Epithelial cell of esophagus (primary cell): Measurements from ENCODE around the gene SLC6A16.
"Not testable (repeated sequence)": the region's sequence is repeated elsewhere in the genome, so short reads cannot be mapped to it uniquely, and the experiment has no call there.

ENCODE experiments used
- DNase-seq: peaks from one replicate; pipeline ENCODE4 v3.0.0; 2010; ENCODE audit warnings: low read depth
- H3K4me3 ChIP-seq: 2 replicates; pipeline ENCODE4 v1.5.1; 2011; ENCODE audit warnings: mild to moderate bottlenecking, low read length, control low read depth
- CTCF ChIP-seq: IDR thresholded peaks from 2 replicates; pipeline ENCODE4 v1.5.1; 2011; ENCODE audit warnings: low read depth, mild to moderate bottlenecking, low read length, control low read depth, inconsistent platforms; ENCODE audit not compliant: insufficient read depth; ENCODE audit errors: missing control alignments

SLC6A16 gene

GRCh38 chr19:49287141-49287770 is 37.7 kb downstream of the SLC6A16 start:
- no peak for DNase-seq
- no peak for TF ChIP-seq CTCF
- no peak overlapping the region for H3K4me3 ChIP-seq

GRCh38 chr19:49282184-49282583 is 42.8 kb downstream of the SLC6A16 start:
- no peak overlapping the region for H3K4me3 ChIP-seq
- TF ChIP-seq CTCF, result no peak
- no peak for DNase-seq

GRCh38 chr19:49272204-49272603 is 52.8 kb downstream of the SLC6A16 start:
- no peak overlapping the region for H3K4me3 ChIP-seq
- peak; percentile 98 for DNase-seq
- TF ChIP-seq CTCF, result no peak

GRCh38 chr19:49271080-49271753 is 53.8 kb downstream of the SLC6A16 start:
- peak; percentile 61 for DNase-seq
- TF ChIP-seq CTCF, result no peak
- H3K4me3 ChIP-seq, result no peak overlapping the region

- peak; percentile 57 for DNase-seq
- TF ChIP-seq CTCF, result peak; percentile 41
- H3K4me3 ChIP-seq, result not testable (repeated sequence)
Measured at GRCh38 chr19:49266409-49266808, 58.6 kb downstream of the SLC6A16 start.

- TF ChIP-seq CTCF, result no peak
- DNase-seq, result no peak
- H3K4me3 ChIP-seq, result no peak overlapping the region
Measured at GRCh38 chr19:49264258-49264657, 60.7 kb downstream of the SLC6A16 start.

GRCh38 chr19:49261602-49262001 is 63.4 kb downstream of the SLC6A16 start:
- H3K4me3 ChIP-seq, result no peak overlapping the region
- no peak for TF ChIP-seq CTCF
- no peak for DNase-seq
